ENCODE results near the gene UXS1.

The UXS1 gene

GRCh38 chr2:106129592-106129991, 64.5 kb downstream of the UXS1 start:
- no peak for DNase-seq

GRCh38 chr2:106129150-106129549, 65.0 kb downstream of the UXS1 start:
- DNase-seq: no peak

GRCh38 chr2:106127776-106128268, 66.3 kb downstream of the UXS1 start:
- DNase-seq: no peak

- DNase-seq: no peak
Observed at GRCh38 chr2:106127282-106127771, 66.8 kb downstream of the UXS1 start.

- DNase-seq: no peak
Observed at GRCh38 chr2:106126705-106127281, 67.3 kb downstream of the UXS1 start.

GRCh38 chr2:106126295-106126694, 67.8 kb downstream of the UXS1 start:
- DNase-seq: no peak

GRCh38 chr2:106124905-106125549, 69.1 kb downstream of the UXS1 start:
- DNase-seq: no peak

- DNase-seq: no peak
Observed at GRCh38 chr2:106124106-106124756, 69.9 kb downstream of the UXS1 start.

GRCh38 chr2:106122157-106122556, 71.9 kb downstream of the UXS1 start:
- no peak for DNase-seq

- no peak for DNase-seq
Observed at GRCh38 chr2:106120432-106120831, 73.7 kb downstream of the UXS1 start.

GRCh38 chr2:106119074-106119473, 75.0 kb downstream of the UXS1 start:
- no peak for DNase-seq

GRCh38 chr2:106117882-106118684, 76.0 kb downstream of the UXS1 start:
- no peak for DNase-seq

GRCh38 chr2:106117347-106117746, 76.8 kb downstream of the UXS1 start:
- DNase-seq: no peak

- DNase-seq: peak in 1 of 2 experiments; percentile 10
Observed at GRCh38 chr2:106116248-106116647, 77.9 kb downstream of the UXS1 start.

- no peak for DNase-seq
Observed at GRCh38 chr2:106115665-106116064, 78.4 kb downstream of the UXS1 start.

- no peak for DNase-seq
Observed at GRCh38 chr2:106115250-106115649, 78.9 kb downstream of the UXS1 start.

- no peak for DNase-seq
Observed at GRCh38 chr2:106114166-106114565, 79.9 kb downstream of the UXS1 start.

- peak; percentile 17 to 76 for DNase-seq
Observed at GRCh38 chr2:106113361-106113966, 80.6 kb downstream of the UXS1 start.

GRCh38 chr2:106111882-106112571, 82.1 kb downstream of the UXS1 start:
- DNase-seq: no peak

- no peak for DNase-seq
Observed at GRCh38 chr2:106109675-106110424, 84.3 kb downstream of the UXS1 start.

- DNase-seq: no peak
Observed at GRCh38 chr2:106108791-106109190, 85.3 kb downstream of the UXS1 start.

All from NCI-H526 (cell line).